ENCODE data around the gene SYNE1.
"Not testable (repeated sequence)": the region's sequence is repeated elsewhere in the genome, so short reads cannot be mapped to it uniquely, and the experiment has no call there.

Gene SYNE1

GRCh38 chr6:152423216-152424103 lies 213.7 kb downstream of the SYNE1 start:
- in situ Hi-C loops (cut with MboI; ENCODE audit: low sequenced_read_pairs, unreplicated experiment) = no loop called here
- no peak for DNase-seq (ENCODE audit: low spot score)
- no peak for TF ChIP-seq CTCF (IDR thresholded peaks at IDR 0.05; ENCODE audit: borderline replicate concordance, control extremely low read depth, extremely low read depth, insufficient read depth, missing control alignments)

DNA sequence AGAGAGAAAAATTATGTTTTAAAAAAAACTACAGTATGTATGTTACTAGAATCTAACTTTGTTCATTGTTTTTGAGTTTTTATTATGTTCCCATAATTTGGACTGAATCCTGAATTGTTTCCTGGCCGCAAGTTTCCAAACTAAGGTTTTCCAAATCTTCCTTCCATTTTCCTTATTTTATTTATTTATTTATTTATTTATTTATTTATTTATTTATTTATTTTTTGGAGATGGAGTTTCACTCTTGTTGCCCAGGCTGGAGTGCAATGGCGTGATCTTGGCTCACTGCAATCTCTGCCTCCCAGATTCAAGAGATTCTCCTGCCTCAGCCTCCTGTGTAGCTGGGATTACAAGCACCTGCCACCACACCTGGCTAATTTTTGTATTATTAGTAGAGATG lies 215.7 kb downstream of the SYNE1 start:
- in situ Hi-C loops (cut with MboI; ENCODE audit: low sequenced_read_pairs, unreplicated experiment); DNase-seq (ENCODE audit: low spot score): not testable (repeated sequence)

DNA sequence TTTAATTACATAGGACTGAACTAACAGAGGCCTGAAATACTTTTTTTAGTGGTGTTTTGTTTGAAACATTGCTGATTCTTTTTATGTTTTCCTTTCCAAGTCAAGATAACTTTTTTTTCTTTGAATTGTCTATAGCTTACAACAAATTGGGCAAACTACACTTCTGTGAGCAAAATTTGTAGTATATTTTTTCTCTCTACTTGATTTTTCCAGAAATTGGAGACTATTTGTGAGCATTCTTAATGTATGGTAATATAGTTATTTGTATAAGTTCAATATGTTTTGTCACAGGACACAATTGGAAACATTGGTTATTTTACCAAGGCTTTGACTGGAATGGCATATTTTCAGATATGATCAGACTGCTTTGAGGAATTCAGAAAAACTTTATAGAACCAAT lies 216.5 kb downstream of the SYNE1 start:
- DNase-seq (ENCODE audit: low spot score) = no peak
- in situ Hi-C loops (cut with MboI; ENCODE audit: low sequenced_read_pairs, unreplicated experiment) = no loop called here
- no peak for TF ChIP-seq CTCF (IDR thresholded peaks at IDR 0.05; ENCODE audit: borderline replicate concordance, control extremely low read depth, extremely low read depth, insufficient read depth, missing control alignments)

GRCh38 chr6:152418551-152418950 lies 218.6 kb downstream of the SYNE1 start:
- in situ Hi-C loops (cut with MboI; ENCODE audit: low sequenced_read_pairs, unreplicated experiment) = no loop called here
- DNase-seq (ENCODE audit: low spot score) = no peak
- no peak for TF ChIP-seq CTCF (IDR thresholded peaks at IDR 0.05; ENCODE audit: borderline replicate concordance, control extremely low read depth, extremely low read depth, insufficient read depth, missing control alignments)

DNA sequence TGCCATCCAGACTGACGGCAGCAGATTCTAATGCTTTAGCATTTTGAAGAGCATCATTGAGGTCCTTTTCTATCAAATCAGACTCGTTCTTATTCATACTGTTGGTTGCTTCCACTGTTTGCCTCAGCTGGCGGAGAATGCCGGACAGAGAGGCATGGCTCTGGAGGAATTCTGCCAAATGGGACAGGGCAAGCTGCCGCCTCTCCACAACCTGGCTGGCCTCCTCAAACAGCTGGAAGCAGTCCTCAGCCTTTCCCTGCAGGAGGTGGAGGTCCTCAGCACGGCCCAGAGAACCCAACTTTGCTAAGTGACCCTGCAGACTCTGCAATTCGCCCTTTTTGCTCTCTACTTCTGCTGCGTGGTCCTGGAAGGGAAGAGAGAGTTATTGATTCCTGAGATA lies 220.5 kb downstream of the SYNE1 start:
- DNase-seq (ENCODE audit: low spot score) = no peak
- in situ Hi-C loops (cut with MboI; ENCODE audit: low sequenced_read_pairs, unreplicated experiment) = no loop called here
- TF ChIP-seq CTCF (IDR thresholded peaks at IDR 0.05; ENCODE audit: borderline replicate concordance, control extremely low read depth, extremely low read depth, insufficient read depth, missing control alignments) = no peak

- DNase-seq (ENCODE audit: low spot score) = no peak
- in situ Hi-C loops (cut with MboI; ENCODE audit: low sequenced_read_pairs, unreplicated experiment) = no loop called here
- TF ChIP-seq CTCF (IDR thresholded peaks at IDR 0.05; ENCODE audit: borderline replicate concordance, control extremely low read depth, extremely low read depth, insufficient read depth, missing control alignments) = no peak
These were observed 232.1 kb downstream of the SYNE1 start for GRCh38 chr6:152404936-152405595.

Measured in GM13976 (cell line).